Upper lobe of right lung (tissue), 1 donor: ENCODE data around the gene SFTPB. TPM values are rescaled to one million over a fixed set of nuclear protein-coding genes. Genes with fewer than 3 reads are reported as not detected.

ENCODE experiments used
- ATAC-seq: fragments of 200-7000 bp; cut with Tn5 transposase; one replicate; pipeline ENCODE4 v1.9.1; 2020; ENCODE audit warnings: mild to moderate bottlenecking, moderate library complexity
- DNase-seq: peaks from one replicate; pipeline ENCODE4 v3.0.0-alpha.2; 2020
- H3K27ac ChIP-seq: fragments of 200-600 bp; one replicate; pipeline ENCODE4 v1.8.0; 2022
- H3K27me3 ChIP-seq: fragments of 200-600 bp; one replicate; pipeline ENCODE4 v1.8.0; 2022; ENCODE audit warnings: mild to moderate bottlenecking
- H3K36me3 ChIP-seq: fragments of 200-600 bp; one replicate; pipeline ENCODE4 v1.8.0; 2022
- H3K4me1 ChIP-seq: fragments of 200-600 bp; one replicate; pipeline ENCODE4 v1.8.0; 2022
- H3K4me3 ChIP-seq: fragments of 200-600 bp; one replicate; pipeline ENCODE4 v1.8.0; 2022; ENCODE audit warnings: mild to moderate bottlenecking
- H3K9me3 ChIP-seq: fragments of 200-600 bp; one replicate; pipeline ENCODE4 v1.8.0; 2022
- intact Hi-C: fragments of 100-400 bp; cut with DNase I; formaldehyde crosslinking; loops from one replicate; pipeline ENCODE4 v1.11.0; 2022
- total RNA-seq: library from RNA; stranded (reverse); fragmentation: NEBNext Ultra II Directional; extraction: Animal tissue kit (Norgen Biotek cat#: 25700); gene quantifications from one replicate; pipeline ENCODE4 v1.2.1, GENCODE V29; 2021
- TF ChIP-seq, protein P1 (sequence below): fragments of 200-600 bp; IDR thresholded peaks from one replicate; pipeline ENCODE4 v1.8.0; 2022; ENCODE audit warnings: antibody characterized with exemption
- donor health status: DM: no; HTN: yes; CAD: no; lungs with severe emphysema.

SFTPB gene
- total RNA-seq, 1 donor from 2014 or later, result 14,872 TPM

DNA sequence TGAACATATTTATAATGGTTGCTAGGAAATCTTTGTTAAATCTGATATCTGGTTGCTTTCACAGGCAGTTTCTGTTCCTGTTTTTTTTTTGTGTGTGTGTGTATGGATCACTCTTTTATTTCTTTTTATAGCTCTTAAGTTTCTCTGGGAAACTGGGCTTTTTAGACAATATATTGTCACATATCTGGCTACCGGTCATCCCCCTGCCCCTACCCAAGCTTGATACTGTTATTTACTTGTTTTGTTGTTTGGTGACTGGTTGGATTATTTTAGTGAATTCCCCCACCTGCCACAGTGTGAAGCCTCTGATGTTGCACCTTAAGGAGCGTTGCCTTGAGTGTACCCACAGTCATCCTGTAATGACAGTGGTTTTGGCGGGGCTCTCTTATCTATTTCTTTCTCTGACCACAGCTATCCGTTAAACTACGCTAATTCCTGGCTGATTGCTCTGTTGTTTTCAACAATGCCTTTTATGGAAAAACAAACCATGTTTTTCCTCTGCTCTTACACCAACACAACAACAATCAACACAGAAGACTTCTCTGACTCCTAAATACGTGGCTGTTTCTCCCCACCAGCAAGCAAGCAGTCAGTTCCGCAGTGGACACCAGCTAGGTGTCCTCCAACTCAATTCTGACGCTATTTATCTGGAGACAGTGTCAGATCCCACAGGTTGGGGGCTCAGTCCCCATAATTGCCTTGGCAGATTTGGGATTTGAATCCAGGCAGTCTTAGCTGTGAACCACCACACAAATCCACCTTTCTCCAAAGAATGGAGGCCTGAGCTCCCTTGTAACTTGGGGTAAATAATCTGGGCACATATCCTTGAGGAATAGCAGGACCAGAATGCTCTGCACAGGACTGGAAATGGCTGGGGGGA is 37.0 kb upstream of the SFTPB start:
- Histone ChIP-seq H3K9me3 (no peaks in the 10 kb centered on the region), H3K27ac (peak overlapping the region; percentile 94), H3K27me3 (no peaks in the 10 kb centered on the region), H3K36me3 (no peaks in the 10 kb centered on the region), H3K4me3 (no peak overlapping the region), H3K4me1 (peaks cover 58% of the 10 kb centered on the region)
- TF ChIP-seq, protein P1, sequence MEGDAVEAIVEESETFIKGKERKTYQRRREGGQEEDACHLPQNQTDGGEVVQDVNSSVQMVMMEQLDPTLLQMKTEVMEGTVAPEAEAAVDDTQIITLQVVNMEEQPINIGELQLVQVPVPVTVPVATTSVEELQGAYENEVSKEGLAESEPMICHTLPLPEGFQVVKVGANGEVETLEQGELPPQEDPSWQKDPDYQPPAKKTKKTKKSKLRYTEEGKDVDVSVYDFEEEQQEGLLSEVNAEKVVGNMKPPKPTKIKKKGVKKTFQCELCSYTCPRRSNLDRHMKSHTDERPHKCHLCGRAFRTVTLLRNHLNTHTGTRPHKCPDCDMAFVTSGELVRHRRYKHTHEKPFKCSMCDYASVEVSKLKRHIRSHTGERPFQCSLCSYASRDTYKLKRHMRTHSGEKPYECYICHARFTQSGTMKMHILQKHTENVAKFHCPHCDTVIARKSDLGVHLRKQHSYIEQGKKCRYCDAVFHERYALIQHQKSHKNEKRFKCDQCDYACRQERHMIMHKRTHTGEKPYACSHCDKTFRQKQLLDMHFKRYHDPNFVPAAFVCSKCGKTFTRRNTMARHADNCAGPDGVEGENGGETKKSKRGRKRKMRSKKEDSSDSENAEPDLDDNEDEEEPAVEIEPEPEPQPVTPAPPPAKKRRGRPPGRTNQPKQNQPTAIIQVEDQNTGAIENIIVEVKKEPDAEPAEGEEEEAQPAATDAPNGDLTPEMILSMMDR, result no peak
- intact Hi-C loops, result no loop called here
- DNase-seq (no peak), ATAC-seq (no peak)

GRCh38 chr2:85704038-85704437 is 36.0 kb upstream of the SFTPB start:
- Histone ChIP-seq H3K9me3 (no peaks in the 10 kb centered on the region), H3K4me3 (no peak overlapping the region), H3K36me3 (no peaks in the 10 kb centered on the region), H3K27me3 (no peaks in the 10 kb centered on the region), H3K27ac (peak overlapping the region; percentile 94), H3K4me1 (peaks cover 48% of the 10 kb centered on the region)
- ATAC-seq (no peak), DNase-seq (no peak)
- intact Hi-C loops, result no loop called here
- TF ChIP-seq, protein P1, result no peak

GRCh38 chr2:85703329-85703728 is 35.3 kb upstream of the SFTPB start:
- no peak overlapping the region for H3K4me3 ChIP-seq
- no peak for DNase-seq
- no peaks in the 10 kb centered on the region for H3K27me3 ChIP-seq
- intact Hi-C loops, result no loop called here
- TF ChIP-seq, protein P1, result no peak
- H3K36me3 ChIP-seq, result no peaks in the 10 kb centered on the region
- H3K4me1 ChIP-seq, result peaks cover 41% of the 10 kb centered on the region
- H3K27ac ChIP-seq, result peak overlapping the region; percentile 94
- H3K9me3 ChIP-seq, result no peaks in the 10 kb centered on the region
- no peak for ATAC-seq

DNA sequence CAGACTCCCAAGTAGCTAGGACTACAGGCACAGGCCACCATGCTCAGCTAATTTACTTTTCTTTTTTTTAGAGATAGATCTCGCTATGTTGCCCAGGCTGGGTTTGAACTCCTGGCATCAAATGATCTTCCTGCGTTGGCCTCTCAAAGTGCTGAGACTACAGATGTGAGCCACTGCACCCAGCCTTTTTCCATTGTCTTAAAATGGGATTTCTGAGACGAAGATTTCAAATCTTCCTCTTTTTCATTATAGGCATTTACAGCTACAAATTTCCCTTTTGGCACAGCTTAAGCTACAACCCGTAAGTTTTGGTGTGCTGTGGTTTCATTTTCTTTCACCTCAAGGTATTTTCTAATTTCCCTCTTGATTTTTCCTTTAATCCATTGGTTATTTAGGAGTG is 34.8 kb upstream of the SFTPB start:
- Histone ChIP-seq H3K9me3 (no peaks in the 10 kb centered on the region), H3K36me3 (no peaks in the 10 kb centered on the region), H3K4me3 (no peak overlapping the region), H3K27me3 (no peaks in the 10 kb centered on the region), H3K27ac (no peak overlapping the region), H3K4me1 (peaks cover 36% of the 10 kb centered on the region)
- ATAC-seq (no peak), DNase-seq (no peak)
- intact Hi-C loops, result no loop called here
- TF ChIP-seq, protein P1, result no peak

- Histone ChIP-seq H3K4me1 (peaks cover 31% of the 10 kb centered on the region), H3K27me3 (no peaks in the 10 kb centered on the region), H3K36me3 (no peaks in the 10 kb centered on the region), H3K9me3 (no peaks in the 10 kb centered on the region), H3K4me3 (no peak overlapping the region), H3K27ac (no peak overlapping the region)
- ATAC-seq (no peak), DNase-seq (no peak)
- intact Hi-C loops, result no loop called here
- TF ChIP-seq, protein P1, result no peak
Observed at GRCh38 chr2:85702172-85702571, 34.2 kb upstream of the SFTPB start.
